WTC11 (cell line): ENCODE measurements around the gene RHBDD1.

Experiments
- TP53 ChIP-seq: sonication (generic); formaldehyde crosslinking; IDR thresholded peaks from 2 replicates; pipeline ENCODE4 v1.8.1; 2023; ENCODE audit warnings: mild to moderate bottlenecking, missing genetic modification reagents
- TF ChIP-seq, protein P1 (sequence below): fragments of 200-600 bp; IDR thresholded peaks from 2 replicates; pipeline ENCODE4 v1.8.0; 2022; ENCODE audit warnings: antibody characterized with exemption
- TF ChIP-seq, protein P2 (sequence below): sonication (generic); formaldehyde crosslinking; IDR thresholded peaks from 2 replicates; pipeline ENCODE4 v1.8.0; 2022; ENCODE audit warnings: mild to moderate bottlenecking, missing genetic modification reagents

DNA sequence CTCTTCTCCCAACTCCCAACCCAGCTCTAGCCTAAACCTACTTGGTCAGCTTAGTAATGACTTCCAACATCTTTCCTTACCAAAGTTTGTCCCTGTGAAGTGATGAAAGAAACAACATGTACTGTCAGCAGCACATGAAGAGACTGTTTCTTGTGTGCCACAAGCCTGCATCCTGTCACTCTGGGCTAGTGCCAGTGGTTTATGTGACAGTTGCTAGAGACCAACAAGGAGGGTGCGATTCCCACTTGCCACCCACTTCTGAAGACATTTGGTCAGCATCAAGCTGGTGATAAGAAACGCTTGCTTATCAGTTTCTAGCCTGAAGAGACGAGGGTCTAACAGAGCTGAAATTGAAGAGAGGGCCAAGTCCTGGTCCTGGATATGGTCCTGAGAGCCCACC lies 195.5 kb downstream of the RHBDD1 start:
- TF ChIP-seq, protein P1, sequence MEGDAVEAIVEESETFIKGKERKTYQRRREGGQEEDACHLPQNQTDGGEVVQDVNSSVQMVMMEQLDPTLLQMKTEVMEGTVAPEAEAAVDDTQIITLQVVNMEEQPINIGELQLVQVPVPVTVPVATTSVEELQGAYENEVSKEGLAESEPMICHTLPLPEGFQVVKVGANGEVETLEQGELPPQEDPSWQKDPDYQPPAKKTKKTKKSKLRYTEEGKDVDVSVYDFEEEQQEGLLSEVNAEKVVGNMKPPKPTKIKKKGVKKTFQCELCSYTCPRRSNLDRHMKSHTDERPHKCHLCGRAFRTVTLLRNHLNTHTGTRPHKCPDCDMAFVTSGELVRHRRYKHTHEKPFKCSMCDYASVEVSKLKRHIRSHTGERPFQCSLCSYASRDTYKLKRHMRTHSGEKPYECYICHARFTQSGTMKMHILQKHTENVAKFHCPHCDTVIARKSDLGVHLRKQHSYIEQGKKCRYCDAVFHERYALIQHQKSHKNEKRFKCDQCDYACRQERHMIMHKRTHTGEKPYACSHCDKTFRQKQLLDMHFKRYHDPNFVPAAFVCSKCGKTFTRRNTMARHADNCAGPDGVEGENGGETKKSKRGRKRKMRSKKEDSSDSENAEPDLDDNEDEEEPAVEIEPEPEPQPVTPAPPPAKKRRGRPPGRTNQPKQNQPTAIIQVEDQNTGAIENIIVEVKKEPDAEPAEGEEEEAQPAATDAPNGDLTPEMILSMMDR, result no peak
- no peak for TF ChIP-seq TP53
- TF ChIP-seq, protein P2, sequence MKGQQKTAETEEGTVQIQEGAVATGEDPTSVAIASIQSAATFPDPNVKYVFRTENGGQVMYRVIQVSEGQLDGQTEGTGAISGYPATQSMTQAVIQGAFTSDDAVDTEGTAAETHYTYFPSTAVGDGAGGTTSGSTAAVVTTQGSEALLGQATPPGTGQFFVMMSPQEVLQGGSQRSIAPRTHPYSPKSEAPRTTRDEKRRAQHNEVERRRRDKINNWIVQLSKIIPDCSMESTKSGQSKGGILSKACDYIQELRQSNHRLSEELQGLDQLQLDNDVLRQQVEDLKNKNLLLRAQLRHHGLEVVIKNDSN (CRISPR knock-in tag), result no peak
